ENCODE results near the gene RPSA. TPM values are rescaled to one million over a fixed set of nuclear protein-coding genes. Genes with fewer than 3 reads are reported as not detected.
"Not testable (repeated sequence)": the region's sequence is repeated elsewhere in the genome, so short reads cannot be mapped to it uniquely, and the experiment has no call there.

Gene RPSA
- polyA plus RNA-seq, 6 donors from 2014 or later, result 1,144 to 1,512 (median 1,204) TPM

GRCh38 chr3:39404943-39405686 lies 1.4 kb upstream of the RPSA start:
- Mint-ChIP-seq H3K9me3 (no peaks in the 10 kb centered on the region), H3K36me3 (peaks cover 7 to 12% of the 10 kb centered on the region in 2 donors), H3K4me3 (peak overlapping the region in 2 of 8 donors; percentile 53 to 94), H3K4me1 (peaks cover 22 to 31% (median 31%) of the 10 kb centered on the region in 3 donors), H3K27me3 (no peaks in the 10 kb centered on the region), H3K27ac (peak overlapping the region in 2 of 6 donors; percentile 72 to 99)
- ATAC-seq (ENCODE audit: low read depth in 2 of 2) (no peak), DNase-seq (no peak)

GRCh38 chr3:39405687-39406367 lies 693 bp upstream of the RPSA start:
- ATAC-seq (ENCODE audit: low read depth in 2 of 2) (no peak), DNase-seq (no peak)
- H3K36me3 Mint-ChIP-seq, result peaks cover 7 to 12% of the 10 kb centered on the region in 2 donors
- no peaks in the 10 kb centered on the region for H3K9me3 Mint-ChIP-seq
- H3K4me1 Mint-ChIP-seq, result peaks cover 26 to 36% (median 36%) of the 10 kb centered on the region in 3 donors
- peak overlapping the region; percentile 93 to 99 (median 98) for H3K27ac Mint-ChIP-seq
- H3K4me3 Mint-ChIP-seq, result peak overlapping the region; percentile 86 to 99 (median 94)
- H3K27me3 Mint-ChIP-seq, result no peaks in the 10 kb centered on the region

- peaks cover 30 to 44% (median 42%) of the 10 kb centered on the region in 3 donors for H3K4me1 Mint-ChIP-seq
- H3K36me3 Mint-ChIP-seq, result peaks cover 16 to 20% of the 10 kb centered on the region in 2 donors
These were observed 724 bp downstream of the RPSA start for GRCh38 chr3:39407259-39407629.

GRCh38 chr3:39407773-39408492 lies 1.4 kb downstream of the RPSA start:
- H3K4me1 Mint-ChIP-seq, result peaks cover 30 to 44% (median 42%) of the 10 kb centered on the region in 3 donors
- peaks cover 16 to 20% of the 10 kb centered on the region in 2 donors for H3K36me3 Mint-ChIP-seq
- ATAC-seq (ENCODE audit: low read depth in 2 of 2), result no peak
- DNase-seq, result no peak
- no peaks in the 10 kb centered on the region for H3K9me3 Mint-ChIP-seq
- peak overlapping the region; percentile 86 to 99 (median 94) for H3K4me3 Mint-ChIP-seq
- no peaks in the 10 kb centered on the region for H3K27me3 Mint-ChIP-seq
- H3K27ac Mint-ChIP-seq, result peak overlapping the region; percentile 85 to 99 (median 94)

More at GRCh38 chr3:39407259-39407629, 724 bp downstream of the RPSA start:
- no peaks in the 10 kb centered on the region for H3K27me3 Mint-ChIP-seq
- no peaks in the 10 kb centered on the region for H3K9me3 Mint-ChIP-seq
- H3K4me3 Mint-ChIP-seq, result peak overlapping the region; percentile 86 to 99 (median 94)
- DNase-seq, result no peak
- no peak for ATAC-seq (ENCODE audit: low read depth in 2 of 2)
- peak overlapping the region; percentile 71 to 99 (median 94) for H3K27ac Mint-ChIP-seq

GRCh38 chr3:39408493-39409372 lies 2.2 kb downstream of the RPSA start:
- H3K9me3 Mint-ChIP-seq, result no peaks in the 10 kb centered on the region
- no peaks in the 10 kb centered on the region for H3K27me3 Mint-ChIP-seq
- no peak for DNase-seq
- H3K4me3 Mint-ChIP-seq, result peak overlapping the region in 7 of 8 donors; percentile 64 to 99 (median 89)
- peak overlapping the region in 5 of 6 donors; percentile 67 to 99 (median 94) for H3K27ac Mint-ChIP-seq
- peaks cover 19 to 20% of the 10 kb centered on the region in 2 donors for H3K36me3 Mint-ChIP-seq
- H3K4me1 Mint-ChIP-seq, result peaks cover 30 to 44% (median 42%) of the 10 kb centered on the region in 3 donors
- ATAC-seq (ENCODE audit: low read depth in 2 of 2), result no peak

- DNase-seq (no peak), ATAC-seq (ENCODE audit: low read depth in 2 of 2) (no peak)
- peak overlapping the region in 5 of 8 donors; percentile 18 to 66 (median 53) for H3K4me3 Mint-ChIP-seq
- no peaks in the 10 kb centered on the region for H3K27me3 Mint-ChIP-seq
- H3K36me3 Mint-ChIP-seq, result peaks cover 20 to 22% of the 10 kb centered on the region in 2 donors
- no peaks in the 10 kb centered on the region for H3K9me3 Mint-ChIP-seq
- peaks cover 30 to 44% (median 42%) of the 10 kb centered on the region in 3 donors for H3K4me1 Mint-ChIP-seq
- peak overlapping the region in 3 of 6 donors; percentile 65 to 97 (median 94) for H3K27ac Mint-ChIP-seq
These were observed 3.1 kb downstream of the RPSA start for GRCh38 chr3:39409514-39410136.

GRCh38 chr3:39410893-39411292 lies 4.4 kb downstream of the RPSA start:
- H3K9me3 Mint-ChIP-seq, result no peaks in the 10 kb centered on the region
- H3K27me3 Mint-ChIP-seq, result no peaks in the 10 kb centered on the region
- ATAC-seq (ENCODE audit: low read depth in 2 of 2) (no peak), DNase-seq (no peak)
- peaks cover 31 to 44% (median 38%) of the 10 kb centered on the region in 3 donors for H3K4me1 Mint-ChIP-seq
- H3K36me3 Mint-ChIP-seq, result peaks cover 20 to 22% of the 10 kb centered on the region in 2 donors
- peak overlapping the region in 1 of 6 donors; percentile 59 for H3K27ac Mint-ChIP-seq
- peak overlapping the region in 1 of 8 donors; percentile 30 for H3K4me3 Mint-ChIP-seq

GRCh38 chr3:39412668-39413260 lies 6.2 kb downstream of the RPSA start:
- peaks cover 15 to 19% of the 10 kb centered on the region in 2 donors for H3K36me3 Mint-ChIP-seq
- peaks cover 21 to 33% (median 29%) of the 10 kb centered on the region in 3 donors for H3K4me1 Mint-ChIP-seq
- ATAC-seq (ENCODE audit: low read depth in 2 of 2) (no peak), DNase-seq (no peak)
- no peaks in the 10 kb centered on the region for H3K27me3 Mint-ChIP-seq
- H3K27ac Mint-ChIP-seq, result peak overlapping the region in 2 of 6 donors; percentile 21 to 39
- no peaks in the 10 kb centered on the region for H3K9me3 Mint-ChIP-seq
- H3K4me3 Mint-ChIP-seq, result peak overlapping the region in 1 of 8 donors; percentile 11

- H3K27me3 Mint-ChIP-seq, result no peaks in the 10 kb centered on the region
- peaks cover 8 to 15% of the 10 kb centered on the region in 2 donors for H3K36me3 Mint-ChIP-seq
- no peak overlapping the region for H3K4me3 Mint-ChIP-seq
- peaks cover 15 to 36% (median 29%) of the 10 kb centered on the region in 3 donors for H3K4me1 Mint-ChIP-seq
- ATAC-seq (ENCODE audit: low read depth in 2 of 2) (peak in 1 of 2 donors; percentile 14), DNase-seq (no peak)
- H3K27ac Mint-ChIP-seq, result peak overlapping the region in 4 of 6 donors; percentile 44 to 80 (median 62)
- H3K9me3 Mint-ChIP-seq, result no peaks in the 10 kb centered on the region
These were observed 7.3 kb downstream of the RPSA start for GRCh38 chr3:39413691-39414420.

- Mint-ChIP-seq H3K27ac (peak overlapping the region in 4 of 6 donors; percentile 39 to 80 (median 62)), H3K4me1 (peaks cover 15 to 31% (median 29%) of the 10 kb centered on the region in 3 donors), H3K9me3 (no peaks in the 10 kb centered on the region), H3K27me3 (no peaks in the 10 kb centered on the region), H3K36me3 (peaks cover 8 to 15% of the 10 kb centered on the region in 2 donors), H3K4me3 (peak overlapping the region in 1 of 8 donors; percentile 63)
- ATAC-seq (ENCODE audit: low read depth in 2 of 2) (no peak), DNase-seq (no peak)
These were observed 7.9 kb downstream of the RPSA start for GRCh38 chr3:39414421-39414907.

- H3K4me1 Mint-ChIP-seq, result peaks cover 11 to 25% (median 22%) of the 10 kb centered on the region in 3 donors
- peak overlapping the region in 2 of 6 donors; percentile 8 to 38 for H3K27ac Mint-ChIP-seq
- peaks cover 9 to 16% of the 10 kb centered on the region in 2 donors for H3K36me3 Mint-ChIP-seq
- peak overlapping the region in 1 of 8 donors; percentile 63 for H3K4me3 Mint-ChIP-seq
- H3K9me3 Mint-ChIP-seq; H3K27me3 Mint-ChIP-seq; ATAC-seq (ENCODE audit: low read depth in 2 of 2); DNase-seq: not testable (repeated sequence)
These were observed 8.8 kb downstream of the RPSA start for GRCh38 chr3:39415302-39415701.
